Measurements from ENCODE around the gene NGEF.
A peak's percentile ranks its signal among the peaks of the same experiment; 100 is the strongest.

The NGEF gene

DNA sequence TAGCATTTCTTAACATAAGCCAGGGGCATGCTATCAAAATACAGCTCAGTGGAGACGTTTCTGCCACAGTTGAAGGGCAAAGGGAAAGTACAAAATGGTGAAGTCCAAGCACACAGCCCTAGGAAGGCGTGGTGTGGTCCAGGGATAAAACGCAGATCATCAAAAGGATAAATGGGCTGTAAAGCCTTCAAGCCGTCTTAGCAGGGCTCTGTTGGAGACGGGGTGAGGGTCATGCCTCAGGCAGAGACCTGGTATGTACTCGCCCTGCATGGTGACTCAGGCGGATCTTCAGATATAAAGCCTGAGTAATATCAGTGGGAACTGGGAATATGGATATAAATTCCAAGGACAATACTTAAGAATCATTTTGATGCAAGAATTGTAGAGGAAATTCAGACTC is 61.2 kb downstream of the NGEF start:
- Mint-ChIP-seq H3K27me3 (ENCODE audit: low read depth) (peaks cover 13% of the 10 kb centered on the region), H3K9me3 (no peaks in the 10 kb centered on the region)
- TF ChIP-seq, protein P1, sequence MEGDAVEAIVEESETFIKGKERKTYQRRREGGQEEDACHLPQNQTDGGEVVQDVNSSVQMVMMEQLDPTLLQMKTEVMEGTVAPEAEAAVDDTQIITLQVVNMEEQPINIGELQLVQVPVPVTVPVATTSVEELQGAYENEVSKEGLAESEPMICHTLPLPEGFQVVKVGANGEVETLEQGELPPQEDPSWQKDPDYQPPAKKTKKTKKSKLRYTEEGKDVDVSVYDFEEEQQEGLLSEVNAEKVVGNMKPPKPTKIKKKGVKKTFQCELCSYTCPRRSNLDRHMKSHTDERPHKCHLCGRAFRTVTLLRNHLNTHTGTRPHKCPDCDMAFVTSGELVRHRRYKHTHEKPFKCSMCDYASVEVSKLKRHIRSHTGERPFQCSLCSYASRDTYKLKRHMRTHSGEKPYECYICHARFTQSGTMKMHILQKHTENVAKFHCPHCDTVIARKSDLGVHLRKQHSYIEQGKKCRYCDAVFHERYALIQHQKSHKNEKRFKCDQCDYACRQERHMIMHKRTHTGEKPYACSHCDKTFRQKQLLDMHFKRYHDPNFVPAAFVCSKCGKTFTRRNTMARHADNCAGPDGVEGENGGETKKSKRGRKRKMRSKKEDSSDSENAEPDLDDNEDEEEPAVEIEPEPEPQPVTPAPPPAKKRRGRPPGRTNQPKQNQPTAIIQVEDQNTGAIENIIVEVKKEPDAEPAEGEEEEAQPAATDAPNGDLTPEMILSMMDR (IDR thresholded peaks at IDR 0.05; ENCODE audit: unreplicated experiment in 3 of 3) = no peak

DNA sequence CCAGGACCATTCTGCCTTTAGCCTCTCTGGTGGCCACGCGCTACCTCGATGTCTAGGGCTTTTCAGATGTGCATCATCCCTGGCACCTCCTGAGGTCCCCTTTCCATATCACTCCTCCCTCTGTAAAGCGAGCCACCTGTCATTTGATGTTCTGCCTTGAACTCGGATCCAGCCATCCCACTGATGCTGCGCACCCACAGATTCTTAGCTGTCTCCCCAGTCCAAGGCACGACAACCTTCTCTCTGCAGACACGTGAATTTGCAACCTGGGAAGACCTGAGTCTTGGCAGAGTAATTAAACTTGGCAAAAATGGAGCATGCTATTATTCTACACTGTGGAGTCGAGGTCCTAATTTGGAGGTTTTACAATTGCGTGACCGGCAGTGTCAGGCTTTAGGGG is 61.9 kb downstream of the NGEF start:
- H3K36me3 Mint-ChIP-seq (ENCODE audit: low read depth) = no peaks in the 10 kb centered on the region
- H3K9me3 Mint-ChIP-seq = no peaks in the 10 kb centered on the region
- H3K4me3 Mint-ChIP-seq = no peak overlapping the region
- H3K27me3 Mint-ChIP-seq (ENCODE audit: low read depth) = peaks cover 13% of the 10 kb centered on the region
- no peak overlapping the region for H3K27ac Mint-ChIP-seq
- H3K4me1 Mint-ChIP-seq = peaks cover 29% of the 10 kb centered on the region
- TF ChIP-seq, protein P1 (IDR thresholded peaks at IDR 0.05; ENCODE audit: unreplicated experiment in 3 of 3) = no peak

More for the DNA sequence above, 61.2 kb downstream of the NGEF start:
- Mint-ChIP-seq H3K36me3 (ENCODE audit: low read depth) (no peaks in the 10 kb centered on the region), H3K4me1 (peaks cover 29% of the 10 kb centered on the region), H3K4me3 (no peak overlapping the region), H3K27ac (no peak overlapping the region)

DNA sequence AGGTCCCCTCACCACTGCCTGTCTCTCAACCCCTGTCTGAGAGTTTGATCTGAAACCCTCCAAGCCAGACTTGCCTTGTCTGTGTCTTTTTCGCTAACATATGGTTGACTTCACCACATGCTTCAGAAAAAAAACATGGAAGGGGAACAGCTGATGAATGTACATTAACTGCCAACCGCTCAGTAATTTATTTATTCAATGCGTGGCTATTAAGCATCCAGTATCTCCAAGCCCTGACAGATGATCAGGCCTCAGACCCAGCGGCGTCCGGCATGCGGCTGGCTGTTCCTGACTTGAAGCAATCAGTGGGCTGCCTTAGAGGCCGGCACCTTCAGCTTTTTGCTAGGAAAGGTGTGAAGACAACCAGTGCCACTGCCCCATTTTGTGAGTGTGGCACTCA is 62.3 kb downstream of the NGEF start:
- H3K4me3 Mint-ChIP-seq = no peak overlapping the region
- TF ChIP-seq, protein P1 (IDR thresholded peaks at IDR 0.05; ENCODE audit: unreplicated experiment in 3 of 3) = no peak
- H3K36me3 Mint-ChIP-seq (ENCODE audit: low read depth) = no peaks in the 10 kb centered on the region
- H3K9me3 Mint-ChIP-seq = no peaks in the 10 kb centered on the region
- H3K4me1 Mint-ChIP-seq = peaks cover 29% of the 10 kb centered on the region
- H3K27ac Mint-ChIP-seq = peak overlapping the region in 2 of 3 experiments; percentile 14 to 53
- peaks cover 13% of the 10 kb centered on the region for H3K27me3 Mint-ChIP-seq (ENCODE audit: low read depth)

DNA sequence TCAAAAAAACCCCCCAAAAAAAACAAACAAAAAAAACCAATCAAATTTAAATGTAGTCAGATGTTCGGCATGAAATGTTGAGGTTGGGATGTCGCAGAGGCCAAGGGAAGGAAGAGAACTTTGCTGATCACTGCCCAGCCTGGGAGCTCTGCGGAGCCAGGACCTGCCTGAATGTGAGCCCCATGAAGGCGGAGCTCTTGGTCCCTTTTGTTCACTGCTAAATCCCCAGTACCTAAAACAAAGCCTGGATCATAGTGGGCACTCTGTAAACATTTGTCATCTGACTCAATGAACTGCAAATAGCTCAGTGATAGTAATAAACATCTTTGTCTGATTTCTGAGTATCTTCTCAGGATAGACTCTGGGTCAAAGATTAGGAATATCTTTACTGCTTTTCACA is 64.0 kb downstream of the NGEF start:
- Mint-ChIP-seq H3K9me3 (no peaks in the 10 kb centered on the region), H3K27me3 (ENCODE audit: low read depth) (peaks cover 17% of the 10 kb centered on the region), H3K4me3 (no peak overlapping the region), H3K4me1 (peaks cover 29% of the 10 kb centered on the region), H3K27ac (no peak overlapping the region), H3K36me3 (ENCODE audit: low read depth) (no peaks in the 10 kb centered on the region)
- TF ChIP-seq, protein P1 (IDR thresholded peaks at IDR 0.05; ENCODE audit: unreplicated experiment in 3 of 3) = no peak

DNA sequence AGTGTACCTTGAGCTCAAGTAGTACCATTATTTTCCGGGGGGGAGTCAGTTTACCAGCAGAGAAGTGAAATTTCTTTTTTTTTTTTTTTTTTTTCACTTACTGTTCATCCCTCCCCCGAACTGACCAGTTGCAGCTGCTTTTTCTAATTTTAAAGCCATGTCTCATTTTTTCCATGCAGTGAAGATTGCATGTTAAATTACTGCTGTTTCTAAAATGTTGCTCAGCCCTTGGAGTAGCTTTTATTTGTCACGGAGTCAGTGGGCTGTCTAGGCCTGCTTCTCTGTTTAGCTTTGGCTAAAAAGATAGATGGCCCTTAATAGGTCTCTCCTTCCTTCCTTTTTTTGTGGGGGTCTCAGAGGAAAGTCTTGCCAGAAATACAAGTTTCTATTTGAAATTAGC is 70.2 kb downstream of the NGEF start:
- peaks cover 15% of the 10 kb centered on the region for H3K27me3 Mint-ChIP-seq (ENCODE audit: low read depth)
- peaks cover 2% of the 10 kb centered on the region for H3K4me1 Mint-ChIP-seq
- H3K9me3 Mint-ChIP-seq = peaks cover 5% of the 10 kb centered on the region
- no peaks in the 10 kb centered on the region for H3K36me3 Mint-ChIP-seq (ENCODE audit: low read depth)
- TF ChIP-seq, protein P1 (IDR thresholded peaks at IDR 0.05; ENCODE audit: unreplicated experiment in 3 of 3) = no peak
- H3K4me3 Mint-ChIP-seq = no peak overlapping the region
- no peak overlapping the region for H3K27ac Mint-ChIP-seq

DNA sequence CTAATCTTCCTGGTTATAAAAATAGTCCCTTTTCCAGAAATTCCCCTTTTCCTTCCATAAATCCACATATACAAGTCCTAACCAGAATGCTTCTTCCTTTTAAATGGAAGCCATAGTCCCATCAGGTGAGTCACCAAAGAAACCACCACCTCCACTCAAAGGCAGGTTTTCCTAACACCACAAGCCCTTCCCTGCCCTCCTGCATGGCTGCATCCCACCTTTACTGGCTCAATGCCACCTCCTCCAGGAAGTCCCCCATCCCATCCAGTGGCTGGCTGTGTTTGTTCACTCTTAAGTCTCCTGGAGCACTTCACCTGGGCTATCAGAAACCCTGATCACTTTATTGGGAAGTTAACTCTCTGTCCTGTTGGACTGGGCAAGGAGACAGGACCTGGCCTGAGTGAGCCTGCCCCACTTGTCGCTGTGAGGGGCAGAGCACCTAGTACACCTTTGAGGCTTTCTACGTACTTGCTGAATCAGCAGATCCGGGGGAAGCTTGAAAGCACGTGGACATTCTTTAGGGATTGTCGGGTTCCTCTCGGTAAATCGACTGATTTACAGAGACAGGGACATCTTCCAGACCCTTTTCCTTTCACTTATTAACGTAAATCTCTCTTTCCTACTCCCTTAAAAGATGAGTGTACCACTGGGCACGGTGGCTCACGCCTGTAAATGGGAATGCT is 71.0 kb downstream of the NGEF start:
- TF ChIP-seq, protein P1 (IDR thresholded peaks at IDR 0.05; ENCODE audit: unreplicated experiment in 3 of 3) = no peak
- Mint-ChIP-seq H3K36me3 (ENCODE audit: low read depth) (no peaks in the 10 kb centered on the region), H3K4me1 (peaks cover 3% of the 10 kb centered on the region), H3K27ac (no peak overlapping the region), H3K4me3 (no peak overlapping the region), H3K27me3 (ENCODE audit: low read depth) (peaks cover 15% of the 10 kb centered on the region), H3K9me3 (peaks cover 5% of the 10 kb centered on the region)

Measured in nephron (organoid).